Ovary (tissue), 9 donors: Measurements from ENCODE around the gene PIEZO1. TPM values are rescaled to one million over a fixed set of nuclear protein-coding genes. Genes with fewer than 3 reads are reported as not detected.

Experiments
- DNase-seq, 5 donors: peaks; one replicate each; pipeline ENCODE4 v3.0.0-alpha.2; 2019 to 2020
- H3K27ac ChIP-seq, 2 donors: fragments of 200-600 bp; one replicate each; pipeline versions ENCODE4 v1.5.1 to v1.8.0; 2019 to 2022
- H3K27me3 ChIP-seq: fragments of 200-600 bp; one replicate; pipeline ENCODE4 v1.8.0; 2022
- H3K36me3 ChIP-seq: fragments of 200-600 bp; sonication (generic); one replicate; pipeline ENCODE4 v1.5.1; 2019
- H3K4me1 ChIP-seq: one replicate; pipeline ENCODE4 v1.8.1; 2013; ENCODE audit warnings: mild to moderate bottlenecking, moderate library complexity; ENCODE audit not compliant: insufficient read depth
- H3K4me3 ChIP-seq: fragments of 200-600 bp; sonication (generic); one replicate; pipeline ENCODE4 v1.5.1; 2017
- H3K9me3 ChIP-seq, 2 donors: fragments of 200-600 bp in 1 of 2; sonication (generic) in 1 of 2; one replicate each; pipeline versions ENCODE4 v1.5.1 to v1.8.1; 2013 to 2019; ENCODE audit warnings: mild to moderate bottlenecking in 1 of 2, moderate library complexity in 1 of 2
- CTCF ChIP-seq, 3 donors: fragments of 450-650 bp in 2 of 3; fragments of 200-600 bp in 1 of 3; IDR thresholded peaks; one replicate each; pipeline versions ENCODE4 v1.5.1 to v1.8.0; 2016 to 2022; ENCODE audit warnings: antibody characterized with exemption in 3 of 3, mild to moderate bottlenecking in 1 of 3
- EP300 ChIP-seq: sonication (generic); formaldehyde crosslinking; IDR thresholded peaks from one replicate; pipeline ENCODE4 v1.6.1; 2017; ENCODE audit warnings: antibody characterized with exemption
- POLR2A ChIP-seq: fragments of 450-650 bp; IDR thresholded peaks from one replicate; pipeline ENCODE4 v1.6.1; 2017; ENCODE audit warnings: antibody characterized with exemption, mild to moderate bottlenecking, moderate library complexity
- WGBS, 3 donors: extraction: QIAGEN DNeasy Blood & Tissue Kit in 1 of 3; methylation state at CpG; one replicate each; pipeline versions ENCODE4 v1.1.5 to v1.1.7; 2013 to 2017; 5-methylcytosine and 5-hydroxymethylcytosine counted together
- intact Hi-C, 4 donors: fragments of 100-400 bp; cut with DNase I; formaldehyde crosslinking; loops; one replicate each; pipeline versions ENCODE4 v1.11.0 to v1.15.1; 2022 to 2023
- polyA plus RNA-seq, 2 donors: library from polyadenylated mRNA; stranded (reverse); fragments of 200-250 nt in 1 of 2; fragments of 350-450 nt in 1 of 2; fragmentation: Illumina TruSeq in 1 of 2; extraction: RNeasy Lipid Tissue Mini Kit (QIAGEN cat#74804) in 1 of 2; gene quantifications; one replicate each; pipeline ENCODE4 v1.2.3, GENCODE V29; 2013 to 2014
- total RNA-seq, 7 donors: library from RNA; depleted of rRNA in 2 of 7; stranded (reverse); fragments of >200 nt in 2 of 7; fragmentation: NEBNext Ultra II Directional in 3 of 7; extraction: Animal tissue kit (Norgen Biotek cat#: 25700) in 3 of 7; gene quantifications; one replicate each; pipeline versions ENCODE4 v1.1.0 to v1.2.4, GENCODE V29; 2016 to 2023
- donor health status: DM: no; HTN: no; CAD: no; lungs with moderate emphysema.
- donor health status: DM: no; HTN: no; CAD: no.
- donor health status: Bipolar disorder and iron deficiency.
- donor health status: DM: yes; HTN: yes; CAD: no.
- donor health status: DM: no; HTN: no; CAD: no.
- donor health status: DM: yes; HTN: yes; CAD: no.

The PIEZO1 gene
- total and polyA plus RNA-seq, 9 donors: 13.0 to 93.5 (median 49.1) TPM

- no peak for TF ChIP-seq EP300
- no peak for TF ChIP-seq POLR2A
- TF ChIP-seq CTCF (IDR thresholded peaks at IDR 0.05): no peak
- Histone ChIP-seq H3K36me3 (peaks cover 2% of the 10 kb centered on the region), H3K27ac (no peak overlapping the region), H3K4me1 (peaks cover 2% of the 10 kb centered on the region), H3K9me3 (no peaks in the 10 kb centered on the region), H3K27me3 (no peaks in the 10 kb centered on the region), H3K4me3 (no peak overlapping the region)
- DNase-seq: no peak
- 84 to 85% (median 85%) methylated on average over 37 of the region's 37 CpGs for WGBS, 3 donors
- intact Hi-C loops: no loop called here
These were observed 87.0 kb downstream of the PIEZO1 start for GRCh38 chr16:88697831-88698615.

GRCh38 chr16:88697116-88697830 lies 87.7 kb downstream of the PIEZO1 start:
- H3K36me3 ChIP-seq: peaks cover 2% of the 10 kb centered on the region
- H3K4me1 ChIP-seq: peaks cover 2% of the 10 kb centered on the region
- no peak overlapping the region for H3K4me3 ChIP-seq
- TF ChIP-seq POLR2A (no peak), EP300 (no peak), CTCF (IDR thresholded peaks at IDR 0.05) (no peak)
- 87 to 93% (median 89%) methylated on average over 47 of the region's 47 CpGs for WGBS, 3 donors
- no peak for DNase-seq
- intact Hi-C loops: no loop called here
- H3K27ac ChIP-seq: no peak overlapping the region
- no peaks in the 10 kb centered on the region for H3K27me3 ChIP-seq
- no peaks in the 10 kb centered on the region for H3K9me3 ChIP-seq

GRCh38 chr16:88696441-88696840 lies 88.6 kb downstream of the PIEZO1 start:
- Histone ChIP-seq H3K27me3 (no peaks in the 10 kb centered on the region), H3K36me3 (peaks cover 2% of the 10 kb centered on the region), H3K9me3 (no peaks in the 10 kb centered on the region), H3K4me3 (no peak overlapping the region), H3K27ac (no peak overlapping the region), H3K4me1 (peaks cover 2% of the 10 kb centered on the region)
- intact Hi-C loops: no loop called here
- DNase-seq: no peak
- 73 to 82% (median 79%) methylated on average over 14 of the region's 14 CpGs for WGBS, 3 donors
- TF ChIP-seq EP300 (no peak), CTCF (IDR thresholded peaks at IDR 0.05) (no peak), POLR2A (no peak)

- Histone ChIP-seq H3K4me3 (no peak overlapping the region), H3K36me3 (peaks cover 2% of the 10 kb centered on the region), H3K9me3 (no peaks in the 10 kb centered on the region), H3K27me3 (peaks cover 2% of the 10 kb centered on the region), H3K27ac (no peak overlapping the region), H3K4me1 (no peaks in the 10 kb centered on the region)
- intact Hi-C loops: no loop called here
- no peak for TF ChIP-seq EP300
- TF ChIP-seq POLR2A: no peak
- TF ChIP-seq CTCF (IDR thresholded peaks at IDR 0.05): no peak
- no peak for DNase-seq
- 88 to 93% (median 89%) methylated on average over 7 of the region's 7 CpGs for WGBS, 3 donors
These were observed 89.3 kb downstream of the PIEZO1 start for GRCh38 chr16:88695753-88696152.
